DND-41 (cell line): ENCODE data around the gene SIRPA.

Experiments
- CTCF ChIP-seq: IDR thresholded peaks from 2 replicates; pipeline ENCODE4 v1.5.1; 2012; ENCODE audit warnings: borderline replicate concordance, low read length, moderate library complexity, mild to moderate bottlenecking; ENCODE audit not compliant: poor library complexity, severe bottlenecking; ENCODE audit errors: extremely low read depth
- EZH2 ChIP-seq: IDR thresholded peaks from 3 replicates; pipeline ENCODE4 v1.6.1; 2012; ENCODE audit warnings: borderline replicate concordance, low read depth, mild to moderate bottlenecking, moderate library complexity, low read length, inconsistent platforms; ENCODE audit not compliant: severe bottlenecking

- TF ChIP-seq CTCF (no peak), EZH2 (no peak)
Measured at GRCh38 chr20:1854246-1854645, 41.0 kb upstream of the SIRPA start.
